ENCODE measurements around the gene SLC22A23.
A peak's percentile ranks its signal among the peaks of the same experiment; 100 is the strongest.

SLC22A23 gene

DNA sequence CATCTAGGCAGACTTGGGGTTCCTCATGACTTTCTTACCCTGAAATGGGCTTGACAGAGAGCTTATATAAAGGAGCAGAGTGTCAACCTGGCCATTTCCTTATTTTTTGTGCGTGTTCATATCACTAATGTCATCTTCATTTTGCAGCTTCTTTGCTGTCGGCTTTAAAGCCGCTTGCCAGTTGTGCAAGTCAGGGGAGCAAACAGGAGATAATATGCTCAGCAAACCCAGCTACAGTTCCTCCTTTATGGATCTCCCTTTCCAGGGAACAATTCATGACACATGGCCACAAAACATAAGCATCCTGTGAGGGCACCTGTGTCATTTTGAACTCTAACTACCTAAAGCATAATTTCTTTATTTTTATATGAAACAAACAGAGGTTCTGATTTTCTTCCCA lies 222.9 kb downstream of the SLC22A23 start:
- DNase-seq, result no peak

DNA sequence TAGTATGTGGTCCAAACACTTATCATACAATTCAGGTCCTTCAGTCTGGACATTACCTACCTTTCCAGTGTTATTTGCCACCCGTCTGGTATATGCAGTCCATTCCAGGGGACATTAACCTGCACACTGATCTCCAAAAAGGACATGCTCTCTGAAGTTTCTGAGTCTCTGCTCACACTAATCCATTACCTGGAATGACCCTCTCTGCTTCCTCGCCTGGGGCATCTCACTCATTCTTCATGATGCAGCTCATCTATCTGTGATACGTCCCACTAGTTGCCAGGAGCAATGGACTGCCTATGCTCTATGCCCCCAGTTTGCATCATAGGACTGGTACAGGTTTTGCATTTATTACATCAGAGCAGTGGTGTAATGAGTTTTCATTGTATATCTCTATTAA lies 223.5 kb downstream of the SLC22A23 start:
- no peak for DNase-seq

DNA sequence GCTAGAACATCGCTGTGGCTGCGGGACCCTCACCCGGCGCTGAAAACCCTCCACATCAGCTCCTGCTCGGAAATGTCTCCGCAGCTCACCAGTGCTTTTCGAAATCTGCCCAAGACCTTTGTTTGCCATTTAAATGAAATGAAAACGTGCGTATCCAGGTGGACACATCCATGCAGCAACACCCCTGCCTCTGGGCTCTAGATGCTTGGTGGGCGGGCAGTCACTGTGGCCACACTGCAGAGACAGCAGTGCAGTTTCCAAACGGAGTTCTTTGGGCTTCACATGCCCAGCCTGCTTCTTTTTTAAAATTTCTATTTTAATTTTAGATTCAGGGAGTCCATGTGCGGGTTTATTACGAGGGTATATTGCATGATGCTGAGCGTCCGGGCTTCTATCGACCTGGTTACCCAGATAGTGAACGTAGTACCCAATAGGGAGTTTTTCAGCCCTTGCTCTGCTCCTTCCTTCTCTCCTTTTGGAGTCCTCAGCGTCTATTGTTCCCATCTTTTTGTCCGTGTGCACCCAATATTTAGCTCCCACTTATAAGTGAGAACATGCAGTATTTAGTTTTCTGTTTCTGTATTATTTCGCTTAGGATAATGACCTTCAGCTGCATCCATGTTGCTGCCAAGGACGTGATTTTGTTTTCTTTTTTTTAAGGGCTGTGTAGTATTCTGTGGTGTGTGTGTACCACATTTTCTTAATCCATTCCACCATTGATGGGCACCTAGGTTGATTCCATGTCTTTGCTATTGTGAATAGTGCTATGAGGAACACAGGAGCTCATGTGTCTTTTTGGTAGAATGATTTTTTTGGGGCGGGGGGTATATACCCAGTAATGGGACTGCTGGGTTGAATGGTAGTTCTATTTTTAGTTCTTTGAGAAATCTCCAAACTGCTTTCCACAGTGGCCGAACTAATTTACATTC lies 224.6 kb downstream of the SLC22A23 start:
- peak; percentile 32 for DNase-seq

DNA sequence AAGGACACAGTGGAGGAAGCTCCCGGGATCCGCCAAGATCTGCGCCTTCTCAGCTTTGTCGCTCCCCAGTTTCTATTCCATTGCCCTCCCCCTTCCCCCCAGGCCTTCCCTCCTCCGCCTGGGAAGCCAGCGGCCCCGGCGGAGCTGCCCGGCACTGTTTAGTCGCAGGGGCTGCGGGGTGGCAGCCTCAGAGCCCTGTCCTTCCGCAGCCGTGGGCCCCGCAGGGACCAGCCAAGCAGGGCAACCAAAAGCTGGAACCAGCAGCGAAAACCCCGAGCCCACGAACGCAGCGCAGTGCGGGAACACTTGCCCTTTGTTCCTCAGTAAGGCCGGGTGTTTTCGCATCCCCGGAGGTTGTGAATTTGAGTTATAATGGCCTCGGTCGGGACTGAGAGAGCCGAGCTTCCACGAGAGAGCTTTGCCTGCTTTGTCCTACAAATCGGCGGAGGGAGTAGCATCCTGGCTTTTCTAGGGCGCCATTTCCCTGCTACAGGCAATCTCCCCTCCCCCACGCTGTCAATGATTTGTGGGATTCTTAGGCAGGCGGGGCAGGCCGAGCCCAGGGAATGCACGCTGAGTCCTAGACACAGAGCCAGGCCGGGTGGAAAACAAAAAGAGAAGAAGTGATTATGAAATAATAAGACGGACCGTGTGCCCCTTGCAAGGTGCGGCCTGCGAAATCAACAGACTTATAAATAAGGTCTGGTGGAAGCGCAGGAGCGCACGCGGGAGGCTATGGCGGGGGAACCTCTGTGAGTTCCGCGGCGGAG lies 225.4 kb downstream of the SLC22A23 start:
- DNase-seq, result peak; percentile 74

DNA sequence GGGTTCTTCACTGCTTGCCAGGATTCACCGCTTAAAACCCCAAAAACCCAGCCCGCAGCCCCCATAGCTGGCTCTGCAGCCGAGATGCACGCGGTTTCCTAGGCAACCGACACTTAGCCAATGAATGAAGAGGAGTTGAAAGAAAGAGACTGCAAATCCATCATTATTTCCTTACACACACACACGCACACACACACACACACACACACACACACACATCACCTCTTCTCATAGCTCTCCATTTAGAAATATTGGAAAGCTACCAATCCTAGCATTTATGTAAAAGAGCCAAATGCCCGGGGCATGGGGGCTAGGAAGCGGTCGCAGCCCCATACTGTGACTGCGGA lies 226.0 kb downstream of the SLC22A23 start:
- DNase-seq, result peak; percentile 84

DNA sequence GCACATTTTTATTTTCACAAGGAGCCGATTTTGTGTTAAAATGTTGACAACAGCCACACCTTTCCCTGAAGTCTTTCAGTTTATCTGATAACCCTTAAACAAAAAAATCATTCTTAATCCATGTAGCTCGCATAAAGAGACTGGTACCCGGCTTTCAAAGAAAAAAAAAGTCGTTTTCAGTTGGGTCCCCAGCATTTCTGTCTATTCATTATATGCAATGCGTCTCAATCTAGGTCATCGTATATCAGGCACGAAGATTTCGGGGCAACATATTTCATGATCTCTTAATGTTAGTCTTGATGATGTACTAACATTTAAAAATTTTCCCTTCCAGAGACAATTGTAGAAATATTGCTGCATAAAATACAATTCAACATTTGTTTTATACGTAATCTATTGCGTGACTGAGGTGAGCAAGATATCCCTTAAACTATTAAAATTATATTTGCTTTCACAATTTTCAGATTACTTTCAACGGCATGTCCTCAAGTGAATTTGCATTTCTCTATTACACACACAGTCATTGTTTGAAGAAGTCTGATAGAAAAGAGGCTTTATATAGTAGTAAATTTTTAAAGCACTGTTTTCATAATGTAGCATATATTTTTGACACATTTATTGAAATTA lies 226.5 kb downstream of the SLC22A23 start:
- DNase-seq, result no peak

DNA sequence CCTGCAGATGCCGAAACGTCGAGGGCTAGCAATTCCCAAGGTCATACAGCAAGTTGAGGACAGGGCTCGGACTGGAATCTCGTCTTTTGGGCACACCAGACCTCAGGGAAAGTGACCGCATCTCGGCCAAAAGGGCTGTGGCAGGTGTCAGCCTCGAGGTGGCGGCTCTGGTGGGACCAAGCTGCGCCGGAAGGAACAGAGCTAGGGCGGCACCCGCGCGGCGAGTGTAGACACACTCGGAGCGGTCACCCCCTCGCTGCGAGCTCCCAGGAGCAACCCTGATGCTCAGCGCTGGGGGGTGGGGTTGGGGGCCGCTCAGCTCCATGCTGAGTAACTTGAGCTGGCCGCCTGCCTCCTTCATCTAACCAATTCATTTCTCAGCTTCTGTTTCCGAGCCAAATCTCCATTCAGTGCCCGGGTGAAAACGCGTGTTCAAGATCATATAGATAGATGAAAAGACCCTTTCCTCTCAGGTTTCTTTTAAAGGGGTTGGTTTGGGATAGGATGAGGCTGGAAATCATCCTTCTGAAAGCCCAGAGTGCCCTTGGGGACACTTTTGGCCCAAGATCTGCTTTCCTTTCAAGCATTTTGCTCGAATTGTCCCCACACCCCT lies 227.2 kb downstream of the SLC22A23 start:
- DNase-seq, result peak; percentile 37

DNA sequence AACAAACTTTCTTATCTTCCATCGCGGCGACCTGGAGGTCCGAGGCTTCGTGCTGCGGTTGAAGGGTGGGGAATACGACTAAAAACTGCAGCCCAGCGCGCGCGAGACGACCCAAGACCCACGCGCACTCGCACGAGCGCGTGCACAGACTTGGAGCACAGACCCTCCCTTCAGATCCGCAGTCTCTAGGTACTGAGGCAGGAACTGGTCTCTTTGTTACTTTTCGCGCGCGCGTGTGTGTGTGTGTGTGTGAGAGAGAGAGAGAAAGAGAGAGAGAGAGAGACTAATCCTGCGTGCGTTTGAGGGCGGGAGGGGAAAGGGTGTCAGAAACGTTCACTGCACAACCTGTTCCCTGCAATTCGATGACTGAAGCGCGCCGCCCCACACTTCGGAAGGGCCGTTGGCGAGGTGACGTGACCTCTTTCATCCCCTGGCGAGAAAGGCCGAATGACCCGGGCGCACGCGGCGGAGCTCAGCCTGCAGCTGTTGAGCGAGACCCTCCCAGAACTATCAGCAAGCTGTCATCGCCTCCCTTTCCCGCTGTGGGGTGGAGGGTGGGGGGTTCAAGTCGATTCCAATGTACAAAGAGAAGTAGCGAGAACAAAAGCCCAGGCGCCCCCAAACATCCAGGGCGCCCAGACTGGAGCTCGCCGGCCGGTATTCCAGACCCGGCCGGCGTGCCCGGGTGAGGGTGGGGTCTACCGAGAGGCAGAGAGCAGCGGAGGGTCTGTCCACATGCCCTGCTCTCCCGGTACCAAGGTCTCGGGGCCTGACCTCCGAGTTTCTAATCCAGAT lies 227.9 kb downstream of the SLC22A23 start:
- peak; percentile 62 for DNase-seq

DNA sequence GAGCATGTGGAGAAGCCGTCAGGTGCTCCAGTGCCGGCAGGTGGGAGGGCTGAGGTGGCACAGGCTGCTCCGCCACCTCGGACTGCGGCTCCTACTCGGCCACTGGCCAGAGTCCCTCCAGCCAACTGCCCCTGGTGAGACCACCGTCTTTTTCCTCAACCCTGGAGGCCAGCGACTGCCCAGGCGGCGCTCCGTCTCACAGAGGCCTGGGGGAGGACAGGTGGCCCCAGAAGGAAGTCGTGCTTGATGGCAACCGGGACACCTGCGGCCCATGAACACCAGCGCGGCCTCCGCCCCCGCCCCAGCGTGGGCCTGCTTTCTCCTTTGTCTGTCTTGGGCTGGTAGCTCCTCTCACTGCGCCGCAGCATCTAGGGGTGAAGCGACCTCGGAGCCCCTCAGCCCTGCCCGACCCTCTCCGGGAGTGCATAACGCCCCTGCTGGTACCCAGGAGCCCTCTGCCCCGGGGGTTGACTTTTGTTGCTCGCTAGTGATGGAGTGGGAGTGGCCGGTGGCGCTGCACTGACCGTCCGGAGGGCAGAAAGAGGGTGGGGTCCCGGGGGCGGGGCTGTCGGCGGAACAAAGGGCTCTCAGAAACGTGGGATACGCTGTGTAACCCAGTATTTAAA lies 228.7 kb downstream of the SLC22A23 start:
- peak; percentile 78 for DNase-seq

DNA sequence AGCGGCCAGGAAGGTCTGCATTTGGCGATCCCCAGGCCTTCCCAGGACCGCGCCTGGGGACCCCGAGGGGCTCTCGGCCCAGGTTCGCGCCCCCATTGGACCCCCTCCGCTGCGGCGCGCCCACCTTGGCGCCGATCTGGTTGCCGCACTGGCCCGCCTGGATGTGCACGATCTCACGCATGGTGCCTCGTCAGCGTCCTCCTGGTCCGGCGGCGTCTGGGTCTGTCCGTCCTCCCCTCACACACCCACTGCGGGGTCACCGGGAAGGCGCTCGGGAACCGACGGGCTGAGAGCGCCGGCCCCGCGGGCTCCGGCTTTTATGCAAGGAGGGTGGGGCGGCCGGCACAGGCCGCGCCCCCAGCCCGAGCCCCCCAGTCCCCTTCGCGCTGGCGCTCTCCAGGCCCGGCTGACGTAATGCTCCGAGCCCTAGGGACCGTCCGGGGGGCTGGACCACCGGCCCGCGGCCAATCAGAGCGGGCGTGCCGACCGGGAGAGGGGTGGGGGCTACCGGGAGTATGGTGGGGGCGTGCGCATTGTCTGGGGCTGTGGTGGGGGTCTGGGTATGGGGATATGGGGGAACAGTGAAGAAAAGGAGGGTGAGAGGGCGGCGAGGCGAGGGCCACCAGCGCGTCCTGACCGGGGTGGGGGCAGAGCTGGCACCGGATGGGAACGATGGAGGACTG lies 229.3 kb downstream of the SLC22A23 start, which contains the start of gene TUBB2B:
TUBB2B (minus strand) TSS at position 291 of the 683 bp plus-strand sequence; CDS start at position 181, 110 bp downstream.
- DNase-seq, result peak; percentile 94

DNA sequence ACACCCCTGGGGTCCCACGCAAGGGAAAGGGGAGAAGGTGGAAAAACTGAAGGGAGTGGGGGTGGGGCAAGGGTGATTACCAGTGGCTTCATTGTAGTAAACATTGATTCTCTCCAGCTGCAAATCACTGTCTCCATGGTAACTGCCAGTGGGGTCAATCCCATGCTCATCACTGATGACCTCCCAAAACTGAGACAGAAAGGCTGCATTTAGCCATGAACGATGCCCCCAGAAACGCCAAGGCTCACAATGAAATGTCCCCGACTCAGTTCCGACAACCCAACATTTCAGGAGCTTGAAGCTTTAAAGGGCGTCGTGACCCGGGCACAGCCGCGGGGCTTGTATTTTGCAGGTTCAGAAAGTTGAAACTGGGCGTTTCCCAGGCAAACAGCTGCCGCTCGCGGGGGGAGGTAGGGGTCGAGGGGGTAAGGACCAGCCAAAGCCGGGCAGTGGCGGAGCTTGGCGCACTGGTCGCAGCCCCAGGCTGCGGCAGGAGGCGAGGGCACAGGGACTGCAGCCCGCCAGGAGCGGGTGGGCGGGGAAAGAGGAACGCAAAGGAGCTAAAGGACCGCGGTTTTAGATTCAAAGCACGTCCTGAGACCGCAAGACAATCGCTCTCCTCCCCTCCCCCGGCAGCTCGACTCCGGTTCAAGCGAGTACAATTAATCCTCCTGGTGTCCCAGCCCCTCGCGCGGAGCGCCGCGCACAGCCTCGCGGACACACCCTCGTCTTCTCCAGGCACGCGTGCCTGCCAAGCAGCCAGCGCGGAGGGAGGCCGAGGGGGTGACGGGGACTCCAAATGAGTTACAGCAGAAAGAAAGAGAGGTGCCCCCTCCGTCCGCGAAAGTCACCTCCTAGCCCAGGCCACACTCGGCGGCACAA lies 230.1 kb downstream of the SLC22A23 start:
- peak; percentile 59 for DNase-seq

DNA sequence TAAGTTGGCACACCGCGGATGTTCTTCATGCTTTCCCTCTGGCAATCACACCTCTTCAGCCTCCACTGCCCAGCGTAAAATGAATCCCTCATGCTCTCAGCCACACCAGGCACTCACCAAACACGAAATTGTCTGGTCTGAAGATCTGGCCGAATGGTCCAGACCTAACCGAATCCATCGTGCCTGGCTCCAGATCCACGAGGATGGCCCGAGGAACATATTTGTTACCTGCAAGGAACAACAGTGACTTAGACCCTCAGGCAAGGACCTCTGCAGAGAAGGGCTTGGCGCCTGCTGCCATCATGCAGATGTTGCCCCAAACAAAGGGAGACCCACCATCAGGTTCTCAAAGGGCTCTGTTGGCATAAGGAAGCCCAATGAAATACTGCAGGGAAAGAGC lies 230.8 kb downstream of the SLC22A23 start:
- no peak for DNase-seq

DNA sequence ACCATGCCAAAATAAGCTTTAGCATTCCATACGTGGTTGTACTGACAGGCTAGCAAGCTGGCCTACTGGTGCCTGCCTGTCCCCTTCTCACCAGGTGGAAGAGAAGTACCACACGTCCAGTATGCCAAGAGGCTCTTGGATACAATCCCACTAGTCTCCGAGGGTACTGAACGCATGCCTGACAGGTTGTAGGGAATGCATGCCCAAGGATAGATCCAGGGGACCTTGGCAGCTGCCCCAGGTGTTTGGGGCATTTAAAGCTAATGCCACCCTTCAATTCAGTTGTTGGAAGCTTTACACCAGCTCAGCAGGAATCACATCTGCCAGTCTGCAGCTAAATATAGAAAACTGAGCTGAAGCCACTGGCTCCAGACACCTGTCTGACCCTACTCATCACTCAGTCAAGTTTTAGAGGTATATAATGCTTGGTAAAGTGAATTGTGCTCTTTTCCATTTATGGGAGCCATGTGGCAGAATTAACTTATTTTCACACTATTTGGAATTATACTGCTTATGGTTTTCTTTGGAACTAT lies 234.3 kb downstream of the SLC22A23 start:
- peak; percentile 49 for DNase-seq

DNA sequence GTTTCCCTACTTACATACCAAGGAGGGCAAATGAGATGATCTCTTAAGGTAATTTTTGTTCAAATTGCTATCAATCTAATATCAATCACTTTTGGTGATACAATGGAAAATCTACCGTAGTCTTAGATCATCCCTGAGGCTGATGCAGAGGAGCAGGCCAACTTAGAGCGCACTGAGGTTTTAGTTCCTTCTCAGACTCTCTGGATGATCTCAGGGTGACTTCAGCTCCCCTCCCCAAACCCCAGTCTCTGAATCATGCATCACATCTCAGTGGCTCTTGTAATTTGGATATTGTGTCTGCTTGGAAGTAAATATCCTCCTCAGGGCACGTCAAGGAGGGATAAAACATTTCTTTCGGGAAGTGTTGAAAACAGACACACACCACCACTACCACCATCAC lies 235.3 kb downstream of the SLC22A23 start:
- no peak for DNase-seq

DNA sequence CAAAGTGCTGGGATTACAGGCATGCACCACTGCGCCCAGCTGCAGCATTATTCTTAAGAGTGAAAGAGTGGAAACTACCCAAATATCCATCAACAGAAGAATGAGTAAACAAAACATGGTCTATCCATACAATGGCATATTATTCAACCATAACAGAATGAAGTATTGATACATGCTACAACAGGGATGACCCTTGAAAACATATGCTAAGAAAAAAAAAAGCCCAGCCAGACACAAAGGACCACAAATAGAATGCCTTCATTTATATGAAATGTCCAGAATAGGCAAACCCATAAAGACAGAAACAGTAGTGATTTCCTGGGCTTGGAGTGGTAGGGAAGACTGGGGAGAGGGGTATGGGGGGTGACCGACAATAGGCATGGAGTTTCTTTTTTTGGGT lies 236.5 kb downstream of the SLC22A23 start:
- DNase-seq, result no peak

Measured in NCI-H774 (cell line).